Adipocyte (in vitro differentiated cells): ENCODE results near the gene SIAH1.
"Not testable (repeated sequence)": the region's sequence is repeated elsewhere in the genome, so short reads cannot be mapped to it uniquely, and the experiment has no call there.

Source experiments
- DNase-seq: peaks from one replicate; pipeline ENCODE4 v3.0.0-alpha.2; 2015; ENCODE audit warnings: low read depth
- H3K27me3 ChIP-seq: replicated peaks from 2 replicates; pipeline ENCODE4 v1.7.0; 2013; ENCODE audit warnings: mild to moderate bottlenecking, low read length, moderate library complexity; ENCODE audit not compliant: control insufficient read depth, insufficient read depth
- H3K36me3 ChIP-seq: 2 replicates; pipeline ENCODE4 v1.7.0; 2013; ENCODE audit warnings: low read length, mild to moderate bottlenecking, moderate library complexity; ENCODE audit not compliant: control insufficient read depth, insufficient read depth, severe bottlenecking
- H3K4me1 ChIP-seq: 2 replicates; pipeline ENCODE4 v1.7.0; 2013; ENCODE audit warnings: mild to moderate bottlenecking, low read length, moderate library complexity; ENCODE audit not compliant: control insufficient read depth, insufficient read depth
- H3K4me3 ChIP-seq: 2 replicates; pipeline ENCODE4 v1.7.0; 2013; ENCODE audit warnings: mild to moderate bottlenecking, low read length, moderate library complexity
- H3K9ac ChIP-seq: 2 replicates; pipeline ENCODE4 v1.7.0; 2013; ENCODE audit warnings: mild to moderate bottlenecking, low read length, moderate library complexity
- H3K9me3 ChIP-seq: 2 replicates; pipeline ENCODE4 v1.7.0; 2013; ENCODE audit warnings: mild to moderate bottlenecking, low read length, moderate library complexity; ENCODE audit not compliant: control insufficient read depth

Gene SIAH1

DNA sequence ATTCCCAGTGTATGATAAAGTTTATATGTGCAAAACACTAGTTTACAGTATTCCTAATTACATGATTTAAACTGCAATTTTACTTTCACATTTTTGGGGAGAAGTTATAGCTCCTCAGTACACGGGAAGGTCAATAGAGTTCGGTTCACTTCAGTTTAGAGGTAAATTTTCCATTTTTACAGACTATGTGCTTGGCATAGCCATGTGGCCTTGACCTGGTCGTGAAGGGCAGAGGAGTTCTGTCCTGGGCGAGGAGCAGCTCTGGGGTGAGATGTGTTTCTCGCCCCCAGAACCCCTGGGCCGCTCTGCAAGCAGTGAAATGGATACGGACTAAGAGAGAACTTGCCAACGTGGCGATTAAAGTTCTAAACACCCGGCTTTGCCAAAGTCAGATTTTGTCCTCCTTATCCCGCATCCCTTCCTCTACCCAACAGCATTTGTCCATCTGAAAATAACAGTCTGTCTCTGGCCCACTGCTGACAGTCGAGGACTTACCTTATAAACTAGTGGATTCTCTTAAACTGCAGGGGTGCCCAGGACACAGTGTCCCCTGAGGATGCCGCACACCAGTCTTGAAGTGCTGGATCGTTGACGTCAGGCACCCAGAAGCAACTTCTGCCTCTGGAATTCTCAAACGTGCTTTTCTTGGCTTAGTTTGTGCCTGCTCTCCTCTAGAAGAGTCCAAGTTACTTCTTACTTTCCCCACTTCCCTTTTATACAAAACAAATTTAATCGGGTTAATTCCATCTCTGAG is 1.5 kb upstream of the SIAH1 start:
- no peak for DNase-seq
- Histone ChIP-seq H3K27me3 (no peaks in the 10 kb centered on the region), H3K9ac (no peak overlapping the region), H3K36me3 (no peaks in the 10 kb centered on the region), H3K4me3 (no peak overlapping the region), H3K4me1 (peaks cover 21% of the 10 kb centered on the region), H3K9me3 (no peaks in the 10 kb centered on the region)

DNA sequence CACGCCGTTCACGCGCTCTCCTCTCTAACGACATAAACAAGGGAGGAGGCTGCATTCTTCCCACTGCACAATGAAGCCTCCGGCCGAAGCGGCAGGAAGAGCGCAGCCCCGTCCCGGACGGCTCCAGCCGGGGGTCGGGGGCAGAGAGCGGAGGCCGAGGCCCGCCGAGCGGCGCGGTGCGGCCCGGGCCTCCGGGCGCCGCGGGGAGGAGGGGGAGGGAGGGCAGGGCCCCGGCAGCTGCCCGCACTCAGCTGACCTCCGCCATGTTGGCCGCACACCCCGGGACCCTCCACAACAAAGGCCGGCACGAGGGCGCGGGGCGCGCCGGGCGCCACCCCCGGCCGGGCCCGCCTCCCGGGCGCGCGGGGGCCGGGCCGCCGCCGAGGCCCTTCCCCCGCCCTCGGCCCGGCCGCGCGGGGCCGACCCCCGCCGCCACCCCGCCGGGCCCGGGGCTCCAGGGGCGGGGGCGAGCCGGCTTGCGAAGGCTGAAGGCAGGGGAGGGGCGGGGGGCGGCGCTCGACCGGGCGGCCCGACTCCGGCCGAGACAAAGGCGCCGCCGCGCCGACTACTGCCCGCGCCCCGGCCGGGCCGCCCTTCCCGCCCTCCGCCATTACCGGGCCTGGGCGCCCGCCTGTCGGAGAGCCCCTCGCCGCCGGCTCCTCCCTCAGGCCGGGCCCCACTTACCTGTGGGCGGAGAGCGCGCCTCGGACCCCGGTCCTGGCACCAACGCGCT is 527 bp downstream of the SIAH1 start:
- Histone ChIP-seq H3K36me3 (no peaks in the 10 kb centered on the region), H3K27me3 (no peaks in the 10 kb centered on the region), H3K9ac (peak overlapping the region; percentile 97), H3K4me1 (peaks cover 41% of the 10 kb centered on the region), H3K9me3 (no peaks in the 10 kb centered on the region), H3K4me3 (peak overlapping the region; percentile 94)
- DNase-seq, result peak; percentile 75

DNA sequence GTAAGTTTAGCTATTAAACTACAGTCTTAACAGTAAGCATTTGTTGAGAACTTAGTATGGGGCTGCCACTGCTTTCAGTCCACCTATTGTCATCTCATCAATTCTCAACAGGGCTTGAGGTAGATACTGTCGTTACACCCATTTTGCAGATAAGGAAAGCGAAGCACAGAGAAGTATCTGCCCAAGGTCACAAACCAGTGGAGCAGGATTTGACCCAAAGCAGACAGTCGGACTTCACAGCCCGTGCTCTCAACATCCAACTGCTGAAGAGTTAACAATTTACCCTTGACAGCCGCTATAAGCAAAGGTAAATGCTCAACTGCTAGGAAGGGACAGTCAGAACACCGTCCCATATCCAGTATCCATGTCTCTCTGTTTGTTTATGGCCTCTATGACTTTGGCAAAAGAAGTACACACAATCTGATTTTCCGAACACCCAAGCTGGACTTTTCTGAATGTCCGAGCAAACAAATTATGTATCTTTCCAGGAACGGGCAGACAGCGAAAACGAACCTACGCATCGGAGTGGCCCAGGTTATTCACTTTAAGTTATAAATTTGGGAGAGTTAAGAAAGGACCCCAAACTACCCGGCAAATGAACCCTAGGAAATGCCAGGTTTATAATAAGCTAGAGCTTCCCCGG is 1.2 kb downstream of the SIAH1 start:
- H3K4me1 ChIP-seq, result peaks cover 48% of the 10 kb centered on the region
- DNase-seq, result no peak
- no peaks in the 10 kb centered on the region for H3K9me3 ChIP-seq
- no peaks in the 10 kb centered on the region for H3K36me3 ChIP-seq
- H3K27me3 ChIP-seq, result no peaks in the 10 kb centered on the region
- H3K4me3 ChIP-seq, result peak overlapping the region; percentile 94
- peak overlapping the region; percentile 96 for H3K9ac ChIP-seq

DNA sequence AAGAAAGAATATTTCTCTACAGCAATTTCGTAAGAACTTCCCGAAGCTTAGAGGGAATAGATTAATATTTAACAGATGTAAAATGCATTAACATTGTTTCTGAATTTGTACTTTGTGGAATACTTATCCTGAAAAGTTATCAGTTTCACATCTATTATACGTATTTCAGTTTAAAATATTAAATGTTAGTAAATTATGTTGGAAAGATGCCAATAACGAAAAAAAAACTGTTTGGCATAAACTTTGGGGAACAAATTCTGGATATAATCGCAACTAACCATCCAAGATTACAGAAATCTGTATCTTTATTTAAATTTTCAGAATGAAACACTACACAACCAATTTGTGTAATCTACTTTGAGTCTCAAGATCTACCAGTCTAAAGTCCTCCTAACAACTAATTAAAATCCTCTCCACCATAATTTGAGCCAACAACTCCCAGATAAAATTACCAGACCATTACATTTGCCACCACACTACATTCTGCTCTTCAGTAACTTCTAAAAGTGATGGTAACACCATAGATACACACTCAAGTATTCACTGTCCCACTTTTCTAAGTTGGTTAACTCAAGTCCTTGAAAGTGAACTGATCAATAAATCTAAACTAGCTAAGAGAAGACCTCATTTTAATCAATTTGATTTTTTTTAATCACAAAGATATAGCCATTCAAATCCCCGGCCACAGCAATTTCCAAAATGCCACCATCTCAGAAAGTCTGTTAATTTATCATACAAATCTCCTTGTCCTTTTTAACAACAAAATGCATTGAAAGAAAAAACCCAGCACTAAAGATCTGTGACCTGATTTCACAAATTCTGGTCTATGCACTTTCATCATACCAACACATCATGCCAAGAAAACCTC is 2.0 kb downstream of the SIAH1 start:
- H3K36me3 ChIP-seq, result no peaks in the 10 kb centered on the region
- no peaks in the 10 kb centered on the region for H3K27me3 ChIP-seq
- peak; percentile 84 for DNase-seq
- H3K9me3 ChIP-seq, result no peaks in the 10 kb centered on the region
- H3K4me3 ChIP-seq, result peak overlapping the region; percentile 94
- peak overlapping the region; percentile 96 for H3K9ac ChIP-seq
- H3K4me1 ChIP-seq, result peaks cover 56% of the 10 kb centered on the region

DNA sequence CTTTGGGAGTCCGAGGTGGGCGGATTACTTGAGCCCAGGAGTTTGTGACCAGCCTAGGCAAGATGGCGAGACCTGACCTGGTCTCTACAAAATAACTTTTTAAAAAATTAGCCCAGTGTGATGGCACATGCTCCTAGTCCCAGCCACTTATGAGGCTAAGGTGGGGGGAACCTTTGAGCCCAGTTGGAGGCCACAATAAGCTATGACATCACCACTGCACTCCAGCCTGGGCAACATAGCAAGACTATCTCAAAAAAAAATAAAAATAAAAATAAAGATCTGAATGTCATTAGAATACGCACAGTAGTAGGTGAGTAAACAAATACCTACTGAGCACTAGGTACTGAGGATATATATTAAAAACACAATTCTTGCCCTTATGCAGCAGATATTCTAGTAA is 3.1 kb downstream of the SIAH1 start:
- H3K36me3 ChIP-seq, result no peaks in the 10 kb centered on the region
- no peaks in the 10 kb centered on the region for H3K9me3 ChIP-seq
- H3K4me3 ChIP-seq, result peak overlapping the region; percentile 94
- H3K4me1 ChIP-seq, result peaks cover 57% of the 10 kb centered on the region
- peak overlapping the region; percentile 96 for H3K9ac ChIP-seq
- DNase-seq, result no peak
- no peaks in the 10 kb centered on the region for H3K27me3 ChIP-seq

DNA sequence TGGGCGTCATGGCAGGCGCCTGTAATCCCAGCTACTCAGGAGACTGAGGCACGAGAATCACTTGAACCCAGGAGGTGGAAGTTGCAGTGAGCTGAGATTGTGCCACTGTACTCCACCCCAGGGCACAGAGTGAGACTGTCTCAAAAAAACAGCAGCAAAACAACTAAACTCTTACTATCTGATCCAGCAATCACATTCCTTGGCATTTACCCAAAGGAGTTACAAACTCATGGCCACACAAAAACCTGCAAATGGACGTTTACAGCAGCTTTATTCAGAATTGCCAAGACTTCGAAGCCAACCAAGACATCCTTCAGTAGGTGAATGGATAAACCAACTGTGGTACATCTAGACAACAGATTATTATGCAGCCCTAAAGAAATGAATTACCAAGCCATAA is 4.0 kb downstream of the SIAH1 start:
- Histone ChIP-seq H3K4me1 (peaks cover 64% of the 10 kb centered on the region), H3K27me3 (no peaks in the 10 kb centered on the region), H3K9ac (no peak overlapping the region), H3K9me3 (no peaks in the 10 kb centered on the region), H3K4me3 (no peak overlapping the region), H3K36me3 (no peaks in the 10 kb centered on the region)
- peak; percentile 36 for DNase-seq

DNA sequence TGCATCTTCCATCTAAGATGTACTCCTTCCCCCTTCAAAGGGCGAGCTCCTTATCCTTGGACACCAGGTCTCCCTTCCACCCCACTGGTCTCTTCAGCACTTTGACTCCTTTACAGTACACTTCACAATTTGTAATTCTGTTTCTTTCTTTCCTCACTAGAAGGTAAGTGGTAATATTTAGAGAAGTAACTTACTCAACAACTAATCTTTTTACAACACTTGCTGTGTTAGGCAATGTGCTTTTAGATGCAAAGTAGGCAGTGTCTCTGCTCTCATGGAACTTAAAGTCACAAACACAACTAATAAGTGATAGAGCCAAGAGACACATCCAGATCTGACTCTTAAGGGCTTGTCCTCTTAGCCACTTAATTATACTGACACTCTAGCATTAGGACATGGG is 6.4 kb downstream of the SIAH1 start:
- DNase-seq, result no peak
- Histone ChIP-seq H3K9me3 (no peaks in the 10 kb centered on the region), H3K4me3 (peak overlapping the region; percentile 13), H3K36me3 (no peaks in the 10 kb centered on the region), H3K27me3 (no peaks in the 10 kb centered on the region), H3K4me1 (peaks cover 82% of the 10 kb centered on the region), H3K9ac (peak overlapping the region; percentile 13)

DNA sequence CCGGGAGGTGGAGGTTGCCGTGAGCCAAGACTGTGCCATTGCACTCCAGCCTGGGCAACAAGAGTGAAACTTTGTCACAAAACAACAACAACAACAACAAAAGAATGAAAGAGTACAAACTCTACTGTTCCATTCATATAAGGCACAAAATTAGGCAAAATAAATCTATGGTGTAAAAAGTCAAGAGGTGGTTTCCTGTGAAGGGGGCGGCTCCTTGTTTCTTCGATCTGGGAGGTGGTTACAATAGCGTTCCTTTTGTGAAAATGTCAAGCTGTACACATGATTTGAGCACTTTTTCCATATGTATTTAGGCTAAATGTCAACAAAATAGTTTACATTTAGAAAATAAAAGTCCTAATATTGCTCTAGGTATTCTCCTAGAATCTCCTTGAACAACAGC is 6.9 kb downstream of the SIAH1 start:
- H3K9ac ChIP-seq, result no peak overlapping the region
- H3K4me3 ChIP-seq, result no peak overlapping the region
- H3K27me3 ChIP-seq, result no peaks in the 10 kb centered on the region
- H3K36me3 ChIP-seq, result no peaks in the 10 kb centered on the region
- H3K4me1 ChIP-seq, result peaks cover 85% of the 10 kb centered on the region
- DNase-seq, result no peak
- H3K9me3 ChIP-seq, result no peaks in the 10 kb centered on the region

DNA sequence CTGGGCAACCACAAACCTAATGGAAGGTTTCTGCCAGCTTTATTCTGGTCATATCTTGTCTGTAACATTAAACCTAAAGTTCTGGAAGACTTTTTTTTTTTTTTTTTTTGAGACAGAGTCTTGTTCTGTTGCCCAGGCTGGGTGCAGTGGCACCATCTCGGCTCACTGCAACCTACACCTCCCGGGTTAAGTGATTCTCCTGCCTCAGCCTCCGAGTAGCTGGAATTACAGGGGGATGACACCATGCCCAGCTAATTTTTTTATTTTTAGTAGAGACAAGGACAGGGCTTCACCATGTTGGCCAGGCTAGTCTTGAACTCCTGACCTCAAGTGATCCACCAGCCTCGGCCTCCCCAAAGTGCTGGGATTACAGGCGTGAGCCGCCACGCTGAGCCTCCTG is 7.9 kb downstream of the SIAH1 start:
- H3K9ac ChIP-seq, H3K4me3 ChIP-seq, DNase-seq, H3K36me3 ChIP-seq, H3K27me3 ChIP-seq, H3K9me3 ChIP-seq: not testable (repeated sequence)
- peaks cover 85% of the 10 kb centered on the region for H3K4me1 ChIP-seq

DNA sequence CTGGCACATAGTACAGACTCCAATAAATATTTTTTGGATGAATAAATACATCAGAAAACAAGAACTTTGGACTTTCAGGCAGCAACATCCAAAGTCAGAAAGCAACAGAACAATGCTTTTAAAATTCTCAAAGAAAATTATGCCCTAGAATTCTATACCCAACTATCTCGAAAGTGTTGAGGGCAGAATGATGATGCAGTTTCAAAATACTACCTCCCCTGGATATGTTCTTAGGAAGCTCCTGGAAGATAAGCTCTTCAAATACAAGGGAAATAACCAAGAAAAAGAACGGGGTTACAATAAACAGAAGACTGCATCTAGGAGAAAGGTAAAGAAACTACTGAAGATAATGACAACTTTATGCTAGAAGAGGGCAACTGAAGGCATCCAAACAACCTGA is 11.0 kb downstream of the SIAH1 start:
- Histone ChIP-seq H3K36me3 (no peaks in the 10 kb centered on the region), H3K27me3 (no peaks in the 10 kb centered on the region), H3K9ac (no peak overlapping the region), H3K4me1 (peaks cover 76% of the 10 kb centered on the region), H3K4me3 (no peak overlapping the region), H3K9me3 (no peaks in the 10 kb centered on the region)
- no peak for DNase-seq
